ENCODE data around the gene RND2.

DNA sequence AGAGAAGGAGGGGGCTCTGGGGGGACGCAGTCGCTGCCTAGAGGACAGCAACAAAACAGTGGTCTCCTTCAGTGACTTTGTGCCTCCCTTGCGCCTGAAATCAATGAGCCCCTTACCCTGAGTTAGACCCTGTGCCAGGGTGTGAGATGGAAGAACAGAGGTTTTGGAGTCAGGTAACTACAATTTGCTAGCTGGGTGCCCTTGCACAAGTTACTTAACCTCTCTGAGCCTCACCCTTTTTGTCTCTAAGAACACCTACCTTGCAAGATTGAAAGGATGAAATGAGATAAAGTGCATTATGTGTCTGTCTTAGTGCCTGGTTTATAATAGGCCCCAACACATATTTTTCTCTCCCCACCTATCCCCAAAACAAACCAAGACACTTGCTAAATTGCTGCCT is 9.9 kb downstream of the RND2 start:
- TF ChIP-seq, protein P1, sequence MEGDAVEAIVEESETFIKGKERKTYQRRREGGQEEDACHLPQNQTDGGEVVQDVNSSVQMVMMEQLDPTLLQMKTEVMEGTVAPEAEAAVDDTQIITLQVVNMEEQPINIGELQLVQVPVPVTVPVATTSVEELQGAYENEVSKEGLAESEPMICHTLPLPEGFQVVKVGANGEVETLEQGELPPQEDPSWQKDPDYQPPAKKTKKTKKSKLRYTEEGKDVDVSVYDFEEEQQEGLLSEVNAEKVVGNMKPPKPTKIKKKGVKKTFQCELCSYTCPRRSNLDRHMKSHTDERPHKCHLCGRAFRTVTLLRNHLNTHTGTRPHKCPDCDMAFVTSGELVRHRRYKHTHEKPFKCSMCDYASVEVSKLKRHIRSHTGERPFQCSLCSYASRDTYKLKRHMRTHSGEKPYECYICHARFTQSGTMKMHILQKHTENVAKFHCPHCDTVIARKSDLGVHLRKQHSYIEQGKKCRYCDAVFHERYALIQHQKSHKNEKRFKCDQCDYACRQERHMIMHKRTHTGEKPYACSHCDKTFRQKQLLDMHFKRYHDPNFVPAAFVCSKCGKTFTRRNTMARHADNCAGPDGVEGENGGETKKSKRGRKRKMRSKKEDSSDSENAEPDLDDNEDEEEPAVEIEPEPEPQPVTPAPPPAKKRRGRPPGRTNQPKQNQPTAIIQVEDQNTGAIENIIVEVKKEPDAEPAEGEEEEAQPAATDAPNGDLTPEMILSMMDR (IDR thresholded peaks at IDR 0.05; ENCODE audit: borderline replicate concordance, extremely low read depth, low read length, poor library complexity, severe bottlenecking), result no peak
- TF ChIP-seq EZH2 (IDR thresholded peaks at IDR 0.05; ENCODE audit: borderline replicate concordance, low read depth, low read length, severe bottlenecking), result no peak

Data from DND-41 (cell line).